B cell (primary cell): ENCODE results near the gene FAM204A. TPM values are rescaled to one million over a fixed set of nuclear protein-coding genes. Genes with fewer than 3 reads are reported as not detected.

Experiments used
- ATAC-seq: fragments of 200-7000 bp; cut with Tn5 transposase; one replicate; pipeline ENCODE4 v1.10.0; 2021; ENCODE audit warnings: low read depth, mild to moderate bottlenecking, moderate number of reproducible peaks, moderate library complexity
- CTCF ChIA-PET: fragments of 350-600 bp; sonication (Branson Sonifier 250); formaldehyde crosslinking; loops from one replicate; lab custom pipeline; 2021; ENCODE audit warnings: antibody characterized with exemption, inconsistent platforms; lab: Charles Lee
- POLR2A ChIA-PET: fragments of 350-600 bp; sonication (Branson Sonifier 250); formaldehyde crosslinking; loops from one replicate; lab custom pipeline; 2021; ENCODE audit warnings: antibody characterized with exemption; lab: Charles Lee
- DNase-seq: peaks from one replicate; pipeline ENCODE4 v3.0.0; 2013
- H2AFZ ChIP-seq: 2 replicates; pipeline ENCODE4 v1.6.1; 2012; ENCODE audit warnings: mild to moderate bottlenecking, low read depth, low read length; ENCODE audit not compliant: insufficient read depth, poor library complexity, severe bottlenecking
- H3K27ac ChIP-seq, 2 donors: 1 replicate in 1 of 2; 2 replicates in 1 of 2; pipeline ENCODE4 v1.5.1; 2012 to 2013; ENCODE audit warnings: low read length in 2 of 2, mild to moderate bottlenecking in 2 of 2, moderate library complexity in 1 of 2
- H3K27me3 ChIP-seq, 4 experiments: fragments of 200-600 bp in 1 of 4; sonication (generic) in 1 of 4; replicated peaks in 1 of 4; 1 replicate in 2 of 4; 2 replicates in 2 of 4; pipeline versions ENCODE4 v1.6.1 to v1.7.0; 2013 to 2016; ENCODE audit warnings: low read length in 3 of 4, mild to moderate bottlenecking in 2 of 4, mixed read lengths in 1 of 4, moderate library complexity in 1 of 4; ENCODE audit not compliant: insufficient read depth in 4 of 4, control insufficient read depth in 3 of 4; ENCODE audit errors: control extremely low read depth in 1 of 4
- H3K36me3 ChIP-seq, 2 experiments: replicated peaks in 1 of 2; 1 replicate in 1 of 2; 2 replicates in 1 of 2; pipeline versions ENCODE4 v1.6.1 to v1.7.1; 2013; ENCODE audit warnings: low read length in 1 of 2; ENCODE audit not compliant: insufficient read depth in 2 of 2, control insufficient read depth in 1 of 2; ENCODE audit errors: control extremely low read depth in 1 of 2, extremely low read depth in 1 of 2
- H3K4me1 ChIP-seq, 2 donors: fragments of 200-600 bp in 1 of 2; sonication (generic) in 1 of 2; 1 replicate in 1 of 2; 2 replicates in 1 of 2; pipeline versions ENCODE4 v1.5.1 to v1.6.1; 2013 to 2017; ENCODE audit warnings: low read length in 2 of 2; ENCODE audit not compliant: control insufficient read depth in 2 of 2, insufficient read depth in 2 of 2
- H3K4me2 ChIP-seq: replicated peaks from 2 replicates; pipeline ENCODE3; 2012; ENCODE audit warnings: mild to moderate bottlenecking, low read depth, low read length; ENCODE audit not compliant: poor library complexity, severe bottlenecking
- H3K4me3 ChIP-seq, 5 experiments: fragments of 200-600 bp in 1 of 5; sonication (generic) in 1 of 5; 1 replicate in 3 of 5; 2 replicates in 2 of 5; pipeline versions ENCODE4 v1.5.1 to v1.7.0; 2011 to 2016; ENCODE audit warnings: low read length in 4 of 5, mild to moderate bottlenecking in 4 of 5, low read depth in 2 of 5, control low read depth in 1 of 5, moderate library complexity in 1 of 5; ENCODE audit not compliant: insufficient read depth in 1 of 5; ENCODE audit errors: control extremely low read depth in 1 of 5, extremely low read depth in 1 of 5
- H3K79me2 ChIP-seq: fragments of 200-600 bp; sonication (generic); one replicate; pipeline ENCODE4 v1.6.0; 2016; ENCODE audit warnings: low read length; ENCODE audit not compliant: control insufficient read depth, insufficient read depth
- H3K9ac ChIP-seq: fragments of 200-600 bp; sonication (generic); 2 replicates; pipeline ENCODE4 v1.6.1; 2017; ENCODE audit warnings: mild to moderate bottlenecking, low read length, moderate library complexity
- H3K9me3 ChIP-seq, 3 donors: one replicate each; pipeline versions ENCODE4 v1.6.1 to v1.7.1; 2013; ENCODE audit warnings: low read length in 2 of 3; ENCODE audit not compliant: control insufficient read depth in 2 of 3, insufficient read depth in 1 of 3; ENCODE audit errors: control extremely low read depth in 1 of 3
- H4K20me1 ChIP-seq: 2 replicates; pipeline ENCODE4 v1.6.0; 2012; ENCODE audit warnings: mild to moderate bottlenecking, low read length; ENCODE audit not compliant: insufficient read depth, control insufficient read depth, poor library complexity, severe bottlenecking
- H3K27ac Mint-ChIP-seq: one replicate; pipeline ENCODE4 v1.8.0; 2021; ENCODE audit warnings: mixed read lengths
- H3K27me3 Mint-ChIP-seq: one replicate; pipeline ENCODE4 v1.8.0; 2021; ENCODE audit warnings: mixed read lengths
- H3K4me1 Mint-ChIP-seq: one replicate; pipeline ENCODE4 v1.8.0; 2021; ENCODE audit warnings: mixed read lengths
- H3K4me3 Mint-ChIP-seq: one replicate; pipeline ENCODE4 v1.8.0; 2021; ENCODE audit warnings: mixed read lengths
- H3K9me3 Mint-ChIP-seq: one replicate; pipeline ENCODE4 v1.8.0; 2022; ENCODE audit warnings: mixed read lengths; ENCODE audit not compliant: insufficient read depth
- EZH2 ChIP-seq: IDR thresholded peaks from 2 replicates; pipeline ENCODE4 v1.6.1; 2012; ENCODE audit warnings: borderline replicate concordance, low read depth, mild to moderate bottlenecking, moderate library complexity, low read length; ENCODE audit not compliant: insufficient read depth, poor library complexity, severe bottlenecking
- intact Hi-C: fragments of 100-400 bp; cut with micrococcal nuclease; formaldehyde crosslinking; loops from one replicate; pipeline ENCODE4 v1.10.0; 2022
- polyA plus RNA-seq: library from polyadenylated mRNA; depleted of rRNA; stranded (reverse); fragments of >200 nt; gene quantifications from 2 replicates; pipeline ENCODE4 v1.2.3, GENCODE V29; 2012
- total RNA-seq, 2 donors: library from RNA; stranded (reverse); fragments of 120-200 nt in 1 of 2; gene quantifications; 1 replicate in 1 of 2; 2 replicates in 1 of 2; pipeline versions ENCODE4 v1.2.3 to v1.2.4, GENCODE V29; 2013 to 2022
- TF ChIP-seq, protein P1 (sequence below): fragments of 200-600 bp; IDR thresholded peaks from one replicate; pipeline ENCODE4 v1.8.0; 2022; ENCODE audit warnings: antibody characterized with exemption, mild to moderate bottlenecking

Gene FAM204A
- total and polyA plus RNA-seq, 2 donors (not counting 1 experiment from before 2014, with no cell fraction given): 14.2 to 79.8 TPM

DNA sequence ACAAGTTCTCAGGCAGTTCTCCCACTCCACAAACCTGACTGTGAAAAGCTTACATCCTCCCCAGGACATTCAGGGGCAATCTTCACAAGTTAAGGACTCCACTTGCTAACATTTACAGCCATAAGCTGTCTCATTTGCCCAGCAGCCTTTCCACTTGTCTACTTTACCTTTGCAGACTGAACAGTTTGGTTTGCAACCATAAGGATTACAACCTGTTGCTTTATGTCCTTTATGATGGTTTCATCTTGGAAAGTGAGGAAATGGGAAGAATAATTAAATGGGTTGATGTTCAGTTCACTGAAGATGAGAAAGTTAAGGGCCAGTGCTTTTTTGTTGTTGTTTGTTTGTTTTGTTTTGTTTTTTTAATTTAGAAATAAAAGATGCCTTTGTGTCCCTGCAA lies 92.4 kb downstream of the FAM204A start:
- ChIA-PET CTCF (interaction anchor here (0.9 kb wide), 1 partner anchor 9 kb away, joined by 3 read pairs; no protein-coding TSS in a partner anchor), POLR2A (no interaction called here)
- H3K4me1 ChIP-seq: no peaks in the 10 kb centered on the region
- H3K9me3 ChIP-seq: peaks cover 0 to 3% (median 0%) of the 10 kb centered on the region in 3 donors
- H3K9me3 Mint-ChIP-seq: no peaks in the 10 kb centered on the region
- H3K9ac ChIP-seq: no peak overlapping the region
- no peaks in the 10 kb centered on the region for H3K36me3 ChIP-seq
- H3K27me3 Mint-ChIP-seq: peaks cover 66% of the 10 kb centered on the region
- no peak overlapping the region for H3K27ac Mint-ChIP-seq
- no peaks in the 10 kb centered on the region for H3K79me2 ChIP-seq
- no peak overlapping the region for H3K4me3 Mint-ChIP-seq
- H3K27me3 ChIP-seq: peaks cover 0 to 45% (median 15%) of the 10 kb centered on the region in 4 experiments
- no peaks in the 10 kb centered on the region for H3K4me1 Mint-ChIP-seq
- DNase-seq: no peak
- ATAC-seq: no peak
- no peak overlapping the region for H3K27ac ChIP-seq
- H3K4me2 ChIP-seq: no peak overlapping the region
- TF ChIP-seq, protein P1, sequence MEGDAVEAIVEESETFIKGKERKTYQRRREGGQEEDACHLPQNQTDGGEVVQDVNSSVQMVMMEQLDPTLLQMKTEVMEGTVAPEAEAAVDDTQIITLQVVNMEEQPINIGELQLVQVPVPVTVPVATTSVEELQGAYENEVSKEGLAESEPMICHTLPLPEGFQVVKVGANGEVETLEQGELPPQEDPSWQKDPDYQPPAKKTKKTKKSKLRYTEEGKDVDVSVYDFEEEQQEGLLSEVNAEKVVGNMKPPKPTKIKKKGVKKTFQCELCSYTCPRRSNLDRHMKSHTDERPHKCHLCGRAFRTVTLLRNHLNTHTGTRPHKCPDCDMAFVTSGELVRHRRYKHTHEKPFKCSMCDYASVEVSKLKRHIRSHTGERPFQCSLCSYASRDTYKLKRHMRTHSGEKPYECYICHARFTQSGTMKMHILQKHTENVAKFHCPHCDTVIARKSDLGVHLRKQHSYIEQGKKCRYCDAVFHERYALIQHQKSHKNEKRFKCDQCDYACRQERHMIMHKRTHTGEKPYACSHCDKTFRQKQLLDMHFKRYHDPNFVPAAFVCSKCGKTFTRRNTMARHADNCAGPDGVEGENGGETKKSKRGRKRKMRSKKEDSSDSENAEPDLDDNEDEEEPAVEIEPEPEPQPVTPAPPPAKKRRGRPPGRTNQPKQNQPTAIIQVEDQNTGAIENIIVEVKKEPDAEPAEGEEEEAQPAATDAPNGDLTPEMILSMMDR: no peak
- TF ChIP-seq EZH2: no peak
- no peak overlapping the region for H2AFZ ChIP-seq
- intact Hi-C loops: no loop called here
- no peaks in the 10 kb centered on the region for H4K20me1 ChIP-seq
- H3K4me3 ChIP-seq: no peak overlapping the region
